ENCODE results near the gene PLPP6. TPM values are rescaled to one million over a fixed set of nuclear protein-coding genes. Genes with fewer than 3 reads are reported as not detected.

Gene PLPP6
- total RNA-seq, 1 experiment from 2014 or later, result 9.0 TPM

DNA sequence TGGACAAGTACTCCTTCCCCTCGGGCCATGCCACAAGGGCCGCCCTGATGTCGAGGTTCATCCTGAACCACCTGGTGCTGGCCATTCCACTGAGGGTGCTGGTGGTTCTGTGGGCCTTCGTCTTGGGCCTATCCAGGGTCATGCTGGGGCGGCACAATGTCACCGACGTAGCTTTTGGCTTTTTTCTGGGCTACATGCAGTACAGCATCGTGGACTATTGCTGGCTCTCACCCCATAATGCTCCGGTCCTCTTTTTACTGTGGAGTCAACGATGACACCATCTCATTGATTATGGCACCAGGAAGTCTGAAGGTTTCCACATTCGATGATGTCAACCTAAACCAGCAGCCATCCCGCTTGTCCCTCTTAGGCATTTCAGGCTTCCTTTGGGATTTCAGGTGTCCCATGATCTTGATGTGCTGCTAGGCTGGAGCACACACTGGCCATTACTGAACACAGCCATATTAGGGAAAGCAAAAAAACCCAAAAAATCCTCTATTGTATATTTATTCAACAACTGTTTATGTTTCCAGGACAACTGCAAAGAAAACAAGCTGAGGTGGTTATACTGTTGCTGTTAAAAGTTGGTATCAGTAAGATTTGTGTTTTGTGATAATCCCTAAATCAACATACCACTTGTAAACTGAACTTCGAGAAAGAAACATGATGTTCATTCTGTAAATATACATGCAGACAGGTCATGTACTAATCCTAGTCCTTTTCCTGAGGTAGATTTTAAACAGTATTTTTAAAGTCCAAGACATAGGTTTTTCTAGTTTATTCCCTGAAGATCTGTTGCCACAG, 1.1 kb downstream of the PLPP6 start:
- DNase-seq (ENCODE audit: low read depth), result peak; percentile 23

- DNase-seq (ENCODE audit: low read depth), result no peak
Measured at GRCh38 chr9:4663956-4664355, 1.9 kb downstream of the PLPP6 start.

- peak; percentile 54 for DNase-seq (ENCODE audit: low read depth)
Measured at GRCh38 chr9:4665357-4665756, 3.3 kb downstream of the PLPP6 start.

DNA sequence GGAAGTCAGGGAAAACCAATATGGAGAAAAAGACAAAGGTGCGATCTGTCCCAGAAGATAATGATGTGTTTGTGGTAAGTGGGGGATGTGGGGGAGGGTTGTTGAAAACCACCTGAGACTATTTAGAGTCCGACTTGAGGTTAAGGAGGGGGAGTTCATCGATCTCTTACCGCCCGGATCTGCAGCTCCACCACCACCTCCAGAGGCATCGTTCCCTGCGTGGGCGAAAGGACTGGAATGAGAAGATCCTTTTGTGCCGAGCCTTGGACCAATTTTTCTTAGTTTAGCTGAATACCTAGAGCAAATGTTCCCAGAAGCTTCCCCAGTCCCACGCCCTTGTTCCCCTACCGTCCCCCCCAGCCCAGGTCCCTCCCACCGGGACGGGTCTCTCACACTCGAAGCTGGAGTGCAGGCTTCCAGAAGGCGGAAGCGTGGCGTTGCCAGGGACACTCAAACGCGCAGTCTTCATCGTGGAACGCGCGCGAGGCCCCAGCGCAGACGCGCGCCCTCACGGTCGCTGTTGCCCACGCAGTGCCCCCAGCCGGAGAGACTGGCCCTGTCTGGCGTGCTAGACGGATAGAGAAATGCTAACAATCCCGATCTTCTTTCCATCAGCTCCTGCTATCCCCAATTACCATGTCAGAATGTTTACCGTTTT, 4.1 kb downstream of the PLPP6 start, which contains the start of gene SPATA6L:
TSS of gene SPATA6L (minus strand) at position 439 of the 658 bp plus-strand sequence. CDS start at position 209, 230 bp downstream.
- peak; percentile 75 for DNase-seq (ENCODE audit: low read depth)

DNA sequence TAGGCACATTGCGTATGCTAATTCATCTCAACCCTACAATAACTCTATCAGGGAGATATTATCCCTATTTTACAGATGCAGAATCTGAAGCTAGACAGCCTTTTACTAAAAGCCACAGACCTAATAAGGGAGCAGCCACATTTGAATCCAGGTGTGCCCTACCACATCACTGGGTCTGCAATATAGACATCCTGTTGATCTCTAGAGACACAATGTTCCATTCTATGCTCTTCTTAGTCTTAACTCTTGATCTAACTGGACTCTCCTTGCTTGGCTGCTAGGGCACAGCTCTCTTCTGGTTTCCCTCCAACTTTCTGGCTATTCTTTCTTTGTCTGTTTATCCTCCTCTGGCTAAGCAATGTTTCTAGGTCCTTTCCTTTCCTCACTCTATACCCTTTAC, 5.6 kb downstream of the PLPP6 start:
- DNase-seq (ENCODE audit: low read depth), result no peak

GRCh38 chr9:4668604-4669003, 6.5 kb downstream of the PLPP6 start:
- DNase-seq (ENCODE audit: low read depth), result no peak

DNA sequence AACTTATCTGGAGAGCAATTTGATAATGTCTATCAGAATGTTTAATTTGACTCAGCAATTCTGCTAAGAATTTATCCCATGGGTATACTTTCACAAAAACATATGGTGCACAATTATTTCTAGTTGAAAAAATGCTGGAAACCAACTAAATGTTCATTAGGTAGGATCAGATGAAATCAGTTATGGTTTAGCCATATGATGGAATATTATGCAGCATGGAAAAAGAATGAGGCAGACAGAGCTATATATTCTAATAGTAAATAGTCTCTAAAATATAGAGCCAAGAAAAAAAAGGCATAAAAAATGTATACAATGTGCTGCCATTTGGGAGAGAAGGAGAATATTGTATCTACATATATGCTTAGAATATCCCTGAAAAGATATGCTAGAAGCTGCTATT, 7.8 kb downstream of the PLPP6 start:
- DNase-seq (ENCODE audit: low read depth), result no peak

DNA sequence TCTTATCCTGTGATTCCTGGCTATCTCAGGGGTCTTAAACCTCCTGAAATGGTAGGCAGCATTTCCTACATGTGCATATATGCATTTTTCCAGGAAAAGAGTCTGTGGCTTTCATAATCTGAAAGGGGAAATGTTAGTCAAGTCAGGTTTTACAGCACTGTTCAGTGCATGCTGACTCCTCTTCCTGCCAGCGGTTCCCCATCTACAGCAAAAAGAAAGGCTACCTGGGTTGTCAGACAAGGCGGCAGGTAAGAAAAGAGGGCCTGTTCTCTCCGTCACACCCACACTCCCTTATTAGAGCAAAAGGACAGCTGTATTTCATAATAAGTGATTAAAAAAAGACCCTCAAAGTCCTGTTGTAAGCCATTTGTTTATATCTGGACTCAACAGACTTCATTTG, 8.5 kb downstream of the PLPP6 start:
- DNase-seq (ENCODE audit: low read depth), result no peak

DNA sequence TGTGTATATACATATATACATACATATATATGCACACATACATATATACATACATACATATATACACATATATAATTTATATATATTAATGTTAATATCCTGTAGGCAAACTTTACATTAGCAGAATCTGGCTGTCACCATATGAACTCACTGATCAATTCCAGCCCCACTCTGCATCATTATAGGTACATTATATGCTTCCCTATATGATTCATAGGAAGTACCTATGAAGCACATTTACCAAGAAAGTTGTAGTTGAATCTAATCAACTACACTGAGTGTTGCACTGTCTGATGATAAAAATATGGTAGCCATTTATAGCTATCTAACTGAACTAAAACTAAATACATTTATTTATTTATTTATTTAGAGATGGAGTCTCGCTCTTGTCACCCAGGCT, 9.6 kb downstream of the PLPP6 start:
- no peak for DNase-seq (ENCODE audit: low read depth)

- peak; percentile 43 for DNase-seq (ENCODE audit: low read depth)
Measured at GRCh38 chr9:4674783-4675182, 12.7 kb downstream of the PLPP6 start.

GRCh38 chr9:4677392-4677791, 15.3 kb downstream of the PLPP6 start:
- DNase-seq (ENCODE audit: low read depth), result no peak

DNA sequence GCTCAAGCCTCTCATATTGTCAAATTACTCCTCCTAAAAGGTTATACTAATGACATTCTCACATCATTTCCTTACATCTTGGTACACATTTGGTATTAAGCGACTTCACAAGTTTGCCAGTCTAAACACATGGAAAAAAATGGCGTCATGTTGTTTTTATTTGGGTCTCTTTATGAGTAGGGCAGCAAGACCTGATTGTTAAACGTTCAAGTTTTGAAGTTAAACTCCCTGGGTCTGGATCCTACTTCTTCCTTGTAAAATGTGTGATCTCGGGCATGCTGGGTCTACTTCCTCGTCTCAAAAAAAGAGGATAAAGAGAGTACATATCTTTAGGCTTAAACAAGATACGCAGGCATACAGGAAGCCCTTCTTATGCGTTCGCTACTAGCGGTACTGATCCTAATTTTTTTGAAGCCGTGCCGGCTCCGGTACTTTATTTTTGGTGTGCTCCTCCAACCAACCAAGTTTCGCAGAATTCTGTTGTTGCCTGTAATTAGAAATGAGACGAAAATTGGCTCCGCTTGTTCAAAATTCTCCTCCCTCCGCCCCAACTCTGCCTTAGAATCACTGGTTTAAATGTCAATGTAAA, 16.7 kb downstream of the PLPP6 start:
- DNase-seq (ENCODE audit: low read depth), result peak; percentile 27

- peak; percentile 99 for DNase-seq (ENCODE audit: low read depth)
Measured at GRCh38 chr9:4679268-4680172, 17.4 kb downstream of the PLPP6 start, which contains the start of gene CDC37L1. TSS of gene CDC37L1 (plus strand) at chr9:4679569. CDS start at chr9:4679768, 199 bp downstream.

GRCh38 chr9:4680173-4680525, 18.1 kb downstream of the PLPP6 start:
- no peak for DNase-seq (ENCODE audit: low read depth)

DNA sequence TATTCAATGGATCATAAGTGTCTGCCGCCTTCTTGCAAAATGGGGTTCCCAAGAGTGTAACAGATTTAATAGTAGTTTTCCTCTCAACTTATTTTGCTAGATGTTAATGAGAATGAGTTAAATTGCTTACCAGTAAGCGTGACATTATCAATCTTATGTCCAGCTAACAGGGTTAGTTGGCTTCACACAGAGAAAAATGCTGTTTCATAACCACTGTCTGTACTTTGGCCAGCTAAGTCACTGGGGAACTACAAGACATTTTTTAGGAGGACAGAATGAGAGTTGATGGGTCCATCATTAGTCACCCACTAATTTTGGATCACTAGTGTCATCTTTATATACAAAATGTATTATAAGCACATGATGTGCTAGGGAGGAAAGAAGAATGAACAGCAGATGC, 18.7 kb downstream of the PLPP6 start:
- DNase-seq (ENCODE audit: low read depth), result no peak

DNA sequence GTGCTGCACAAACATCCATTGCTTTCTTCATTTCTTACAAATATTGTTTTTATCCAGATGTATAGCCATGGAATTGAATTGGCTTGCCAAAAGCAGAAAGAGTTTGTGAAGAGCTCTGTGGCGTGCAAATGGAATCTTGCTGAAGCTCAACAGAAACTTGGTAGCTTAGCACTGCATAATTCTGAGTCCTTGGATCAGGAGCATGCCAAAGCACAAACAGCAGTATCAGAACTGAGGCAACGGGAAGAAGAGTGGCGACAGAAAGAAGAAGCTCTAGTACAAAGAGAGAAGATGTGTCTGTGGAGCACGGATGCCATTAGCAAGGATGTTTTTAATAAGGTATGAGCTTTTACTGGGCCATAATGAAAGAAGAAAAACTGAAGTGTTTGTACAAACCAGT, 22.7 kb downstream of the PLPP6 start:
- DNase-seq (ENCODE audit: low read depth), result no peak

DNA sequence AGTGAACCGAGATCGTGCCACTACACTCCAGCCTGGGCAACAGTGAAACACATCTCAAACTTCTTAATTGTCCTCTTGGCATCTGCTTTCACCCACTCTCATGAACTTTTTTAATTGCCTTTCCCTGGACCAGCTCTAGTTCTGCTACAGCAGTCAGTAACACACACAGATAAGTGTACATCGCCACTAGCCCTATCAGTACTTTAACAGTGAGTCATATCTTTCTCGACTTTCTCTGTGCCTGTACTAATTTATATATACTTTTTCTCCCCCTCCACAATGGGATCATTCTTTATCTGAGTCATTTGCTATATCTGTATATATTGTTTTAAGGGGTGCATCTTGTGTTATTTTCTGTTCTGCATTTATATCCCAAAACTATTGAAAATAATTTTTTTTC, 24.0 kb downstream of the PLPP6 start:
- no peak for DNase-seq (ENCODE audit: low read depth)

DNA sequence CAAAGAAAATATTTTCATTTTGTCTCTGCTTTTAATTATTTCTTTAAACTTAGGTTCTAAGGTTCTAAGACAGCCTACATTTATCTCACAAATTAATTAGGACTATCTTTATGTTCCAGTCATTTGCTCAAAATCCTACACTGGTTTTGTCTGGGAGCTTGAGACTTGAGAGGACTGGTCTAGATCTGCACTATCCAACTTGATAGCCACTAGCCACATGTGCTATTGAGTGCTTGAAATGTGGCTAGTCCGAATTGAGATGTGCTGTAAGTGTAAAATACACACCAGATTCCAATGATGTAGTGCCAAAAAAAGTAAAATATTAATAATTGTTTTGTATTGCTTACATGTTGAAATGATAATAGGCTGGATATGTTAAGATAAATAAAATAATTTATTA, 24.5 kb downstream of the PLPP6 start:
- DNase-seq (ENCODE audit: low read depth), result no peak

DNA sequence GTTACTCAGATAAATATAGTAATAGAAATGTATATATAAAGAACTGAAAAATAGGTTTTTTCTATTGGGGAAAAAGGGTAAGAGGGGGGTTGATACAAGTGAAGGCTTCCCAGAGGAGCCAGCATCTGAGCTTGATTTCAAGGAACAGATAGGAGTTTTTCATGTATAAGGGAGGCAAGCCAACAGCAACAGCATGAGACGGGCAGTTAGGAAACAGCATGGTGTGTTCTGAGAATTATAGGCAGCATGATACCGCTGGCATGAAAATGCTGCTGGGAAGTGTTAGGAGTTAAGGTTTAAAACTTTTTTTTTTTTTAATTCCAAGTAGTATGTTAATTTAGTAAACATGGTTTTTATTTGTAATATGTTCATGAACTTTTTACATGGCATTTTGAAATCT, 26.9 kb downstream of the PLPP6 start:
- no peak for DNase-seq (ENCODE audit: low read depth)

- no peak for DNase-seq (ENCODE audit: low read depth)
Measured at GRCh38 chr9:4689687-4690104, 27.6 kb downstream of the PLPP6 start.

DNA sequence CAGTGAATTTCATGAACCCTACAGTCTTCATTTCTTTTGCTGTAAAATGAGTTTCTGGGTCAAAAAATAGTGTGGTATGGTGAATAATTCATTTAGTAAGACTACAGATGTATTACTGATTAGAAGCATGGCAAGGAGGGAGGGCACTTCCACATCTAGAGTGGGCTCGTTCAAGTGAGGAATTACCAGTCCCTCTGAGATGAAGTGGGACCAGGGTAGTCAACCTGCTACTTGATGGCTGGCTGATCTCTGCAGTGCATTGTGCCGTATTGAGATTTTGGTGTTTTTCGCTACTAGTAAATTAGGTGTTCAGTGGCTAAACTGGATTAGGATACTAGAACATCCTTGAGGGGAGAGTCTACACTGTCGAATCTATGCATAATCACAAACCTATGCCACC, 28.1 kb downstream of the PLPP6 start:
- no peak for DNase-seq (ENCODE audit: low read depth)

DNA sequence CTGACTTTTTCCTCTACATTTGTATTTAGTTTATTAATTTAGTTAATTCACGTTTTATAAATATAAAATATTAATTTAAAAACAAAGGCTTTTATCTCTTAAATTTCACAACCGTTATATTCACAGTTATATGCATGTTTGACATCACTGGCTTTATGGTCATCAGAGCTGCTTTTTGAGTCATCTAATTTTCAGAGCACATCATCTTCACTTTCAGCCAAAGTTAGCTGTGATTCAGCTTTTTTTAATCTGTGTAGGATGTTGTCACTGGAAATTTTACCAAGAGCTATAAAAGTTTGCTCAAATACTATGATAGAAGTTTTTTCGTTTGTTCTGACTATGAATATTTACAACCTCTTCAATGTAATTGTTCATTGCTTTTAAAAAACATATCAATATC, 29.7 kb downstream of the PLPP6 start:
- no peak for DNase-seq (ENCODE audit: low read depth)
